Liver (tissue), 9 donors: ENCODE data around the gene PACS1. TPM values are rescaled to one million over a fixed set of nuclear protein-coding genes. Genes with fewer than 3 reads are reported as not detected.

Experiments
- DNase-seq: peaks from one replicate; pipeline ENCODE4 v3.0.0-alpha.2; 2017; ENCODE audit warnings: low spot score
- H3K27ac ChIP-seq, 2 donors: one replicate each; pipeline ENCODE4 v1.7.0; 2013; ENCODE audit warnings: inconsistent platforms in 2 of 2, low read length in 2 of 2, control low read depth in 1 of 2, low read depth in 1 of 2, mild to moderate bottlenecking in 1 of 2
- H3K27me3 ChIP-seq, 4 donors: one replicate each; pipeline versions ENCODE4 v1.6.1 to v1.7.0; 2013; ENCODE audit warnings: low read length in 3 of 4, inconsistent platforms in 1 of 4, mild to moderate bottlenecking in 1 of 4, moderate library complexity in 1 of 4; ENCODE audit not compliant: control insufficient read depth in 4 of 4, insufficient read depth in 4 of 4
- H3K36me3 ChIP-seq, 4 donors: one replicate each; pipeline versions ENCODE4 v1.6.1 to v1.7.0; 2013; ENCODE audit warnings: low read length in 3 of 4, mild to moderate bottlenecking in 3 of 4, low read depth in 1 of 4, moderate library complexity in 1 of 4; ENCODE audit not compliant: control insufficient read depth in 4 of 4, insufficient read depth in 3 of 4
- H3K4me1 ChIP-seq, 4 donors: one replicate each; pipeline versions ENCODE4 v1.6.1 to v1.7.0; 2013; ENCODE audit warnings: low read length in 3 of 4, mild to moderate bottlenecking in 3 of 4, moderate library complexity in 1 of 4; ENCODE audit not compliant: control insufficient read depth in 4 of 4, insufficient read depth in 4 of 4
- H3K4me3 ChIP-seq, 3 donors: one replicate each; pipeline versions ENCODE4 v1.6.1 to v1.7.0; 2013; ENCODE audit warnings: low read length in 3 of 3, control low read depth in 1 of 3, low read depth in 1 of 3, mild to moderate bottlenecking in 1 of 3
- H3K9ac ChIP-seq, 2 donors: one replicate each; pipeline ENCODE4 v1.7.0; 2013; ENCODE audit warnings: low read length in 2 of 2, mild to moderate bottlenecking in 2 of 2, moderate library complexity in 2 of 2, control low read depth in 1 of 2, low read depth in 1 of 2
- H3K9me3 ChIP-seq, 4 donors: one replicate each; pipeline versions ENCODE4 v1.6.1 to v1.7.0; 2013; ENCODE audit warnings: low read length in 3 of 4; ENCODE audit not compliant: control insufficient read depth in 4 of 4
- ATF3 ChIP-seq: IDR thresholded peaks from 2 replicates; pipeline ENCODE4 v1.6.1; 2016; ENCODE audit warnings: antibody characterized with exemption
- CTCF ChIP-seq: fragments of 150-350 bp; IDR thresholded peaks from 2 replicates; pipeline ENCODE4 v1.5.1; 2017; ENCODE audit warnings: improper control_type of control experiment, low read depth, low read length; ENCODE audit not compliant: missing input control
- EGR1 ChIP-seq, 2 donors: IDR thresholded peaks; 2 replicates each; pipeline ENCODE4 v1.6.1; 2016 to 2018; ENCODE audit warnings: antibody characterized with exemption in 2 of 2, low read depth in 2 of 2
- FOXA1 ChIP-seq: IDR thresholded peaks from 2 replicates; pipeline ENCODE4 v1.6.1; 2016; ENCODE audit warnings: antibody characterized with exemption
- FOXA2 ChIP-seq: IDR thresholded peaks from 2 replicates; pipeline ENCODE4 v1.6.1; 2016; ENCODE audit warnings: antibody characterized with exemption
- GABPA ChIP-seq, 2 donors: IDR thresholded peaks in 1 of 2; conservative IDR thresholded peaks in 1 of 2; 2 replicates each; pipeline ENCODE4 v1.6.1; 2016; ENCODE audit warnings: antibody characterized with exemption in 2 of 2, mild to moderate bottlenecking in 1 of 2, moderate library complexity in 1 of 2
- HNF4A ChIP-seq, 2 donors: conservative IDR thresholded peaks; 2 replicates each; pipeline ENCODE4 v1.6.1; 2016; ENCODE audit warnings: antibody characterized with exemption in 2 of 2, mild to moderate bottlenecking in 2 of 2
- HNF4G ChIP-seq: IDR thresholded peaks from 2 replicates; pipeline ENCODE4 v1.6.1; 2016; ENCODE audit warnings: antibody characterized with exemption
- JUND ChIP-seq, 2 donors: IDR thresholded peaks; 2 replicates each; pipeline ENCODE4 v1.6.1; 2016; ENCODE audit warnings: antibody characterized with exemption in 2 of 2
- NR2F2 ChIP-seq: IDR thresholded peaks from 2 replicates; pipeline ENCODE4 v1.6.1; 2016; ENCODE audit warnings: antibody characterized with exemption
- RAD21 ChIP-seq, 2 donors: IDR thresholded peaks; 2 replicates each; pipeline ENCODE4 v1.6.1; 2016; ENCODE audit warnings: antibody characterized with exemption in 2 of 2, mild to moderate bottlenecking in 2 of 2
- REST ChIP-seq: IDR thresholded peaks from 2 replicates; pipeline ENCODE4 v1.6.1; 2016; ENCODE audit warnings: antibody characterized with exemption, mild to moderate bottlenecking
- RXRA ChIP-seq, 2 donors: IDR thresholded peaks; 2 replicates each; pipeline ENCODE4 v1.6.1; 2017 to 2018; ENCODE audit warnings: antibody characterized with exemption in 2 of 2, mild to moderate bottlenecking in 1 of 2
- SP1 ChIP-seq: IDR thresholded peaks from 2 replicates; pipeline ENCODE4 v1.6.1; 2018; ENCODE audit warnings: antibody characterized with exemption, mild to moderate bottlenecking
- TAF1 ChIP-seq: conservative IDR thresholded peaks from 2 replicates; pipeline ENCODE4 v1.6.1; 2016; ENCODE audit warnings: antibody characterized with exemption, mild to moderate bottlenecking
- YY1 ChIP-seq: IDR thresholded peaks from 2 replicates; pipeline ENCODE4 v1.6.1; 2016; ENCODE audit warnings: antibody characterized with exemption, mild to moderate bottlenecking
- ZBTB33 ChIP-seq: IDR thresholded peaks from 2 replicates; pipeline ENCODE4 v1.6.1; 2016; ENCODE audit warnings: antibody characterized with exemption
- WGBS: extraction: QIAGEN DNeasy Blood & Tissue Kit; methylation state at CpG from one replicate; pipeline ENCODE4 v1.1.7; 2013; 5-methylcytosine and 5-hydroxymethylcytosine counted together
- polyA plus RNA-seq, 2 donors: library from polyadenylated mRNA; stranded (reverse) in 1 of 2; unstranded in 1 of 2; fragments of 200-250 nt in 1 of 2; fragments of >200 nt in 1 of 2; fragmentation: Nextera tagmentation in 1 of 2; extraction: Ambion mirVana in 1 of 2; gene quantifications; one replicate each; pipeline versions ENCODE4 v1.2.1 to v1.2.3, GENCODE V29; 2013 to 2015
- total RNA-seq, 2 donors: library from RNA; depleted of rRNA; stranded (reverse); fragments of >200 nt; gene quantifications; one replicate each; pipeline ENCODE4 v1.2.3, GENCODE V29; 2014
- donor health status: healthy.
- donor health status: healthy.
- donor health status: healthy.
- donor health status: healthy.
- donor health status: healthy.

Gene PACS1
- total and polyA plus RNA-seq, 4 donors: 2.7 to 9.1 (median 7.3) TPM

GRCh38 chr11:66277471-66278362 is 207.6 kb downstream of the PACS1 start, which contains the start of gene CNIH2:
Gene CNIH2, plus strand, starts transcription at chr11:66278175. Its CDS starts 282 bp downstream, at chr11:66278457.
- peak; percentile 57 for DNase-seq
- Histone ChIP-seq H3K4me1 (peaks cover 2 to 9% (median 6%) of the 10 kb centered on the region in 4 donors), H3K9ac (no peak within 1 kb of the TSS), H3K27me3 (no peaks in the 10 kb centered on the region), H3K36me3 (peaks cover 9 to 36% (median 22%) of the 10 kb centered on the region in 4 donors), H3K4me3 (peak within 1 kb of the TSS in 1 of 3 donors; percentile 55), H3K27ac (peak within 1 kb of the TSS in 1 of 2 donors; percentile 8), H3K9me3 (no peaks in the 10 kb centered on the region)
- WGBS: 4% methylated on average over 84 of the region's 84 CpGs
- TF ChIP-seq YY1 (peak; percentile 44), RAD21 (IDR thresholded peaks at IDR 0.05) (no peak), ATF3 (no peak), HNF4A (conservative IDR thresholded peaks at IDR 0.05) (peak; percentile 43 to 65)

- Histone ChIP-seq H3K27me3 (no peaks in the 10 kb centered on the region), H3K36me3 (peaks cover 8 to 28% (median 14%) of the 10 kb centered on the region in 4 donors), H3K9ac (no peak overlapping the region), H3K4me1 (peaks cover 2 to 11% (median 6%) of the 10 kb centered on the region in 4 donors), H3K9me3 (no peaks in the 10 kb centered on the region), H3K4me3 (peak overlapping the region in 1 of 3 donors; percentile 55), H3K27ac (no peak overlapping the region)
- 6% methylated on average over 45 of the region's 45 CpGs for WGBS
- TF ChIP-seq RAD21 (IDR thresholded peaks at IDR 0.05): no peak
- no peak for TF ChIP-seq EGR1 (IDR thresholded peaks at IDR 0.05; ENCODE audit: low read depth in 2 of 2)
- no peak for TF ChIP-seq RXRA (IDR thresholded peaks at IDR 0.05)
- no peak for TF ChIP-seq TAF1
- DNase-seq: no peak
Observed at GRCh38 chr11:66278363-66279091, 208.5 kb downstream of the PACS1 start.

- Histone ChIP-seq H3K9ac (no peak overlapping the region), H3K36me3 (peaks cover 2 to 22% (median 11%) of the 10 kb centered on the region in 4 donors), H3K9me3 (no peaks in the 10 kb centered on the region), H3K4me1 (peaks cover 2 to 11% (median 6%) of the 10 kb centered on the region in 4 donors), H3K27ac (no peak overlapping the region), H3K27me3 (no peaks in the 10 kb centered on the region), H3K4me3 (no peak overlapping the region)
- no peak for DNase-seq
- WGBS: 84% methylated on average over 15 of the region's 15 CpGs
- no peak for TF ChIP-seq SP1
- no peak for TF ChIP-seq RAD21 (IDR thresholded peaks at IDR 0.05)
- TF ChIP-seq FOXA2: no peak
- no peak for TF ChIP-seq REST
- no peak for TF ChIP-seq RXRA (IDR thresholded peaks at IDR 0.05)
- TF ChIP-seq TAF1: no peak
- TF ChIP-seq FOXA1: no peak
- TF ChIP-seq JUND (IDR thresholded peaks at IDR 0.05): no peak
- no peak for TF ChIP-seq EGR1 (IDR thresholded peaks at IDR 0.05; ENCODE audit: low read depth in 2 of 2)
- TF ChIP-seq YY1: no peak
- no peak for TF ChIP-seq HNF4G
- TF ChIP-seq NR2F2: no peak
- no peak for TF ChIP-seq GABPA (IDR thresholded peaks at IDR 0.05 in 1 of 2, conservative IDR thresholded peaks at IDR 0.05 in 1 of 2)
- no peak for TF ChIP-seq CTCF
- TF ChIP-seq ZBTB33: no peak
Observed at GRCh38 chr11:66279092-66279734, 209.1 kb downstream of the PACS1 start.
